ENCODE measurements around the gene GOLGA8A. TPM values are rescaled to one million over a fixed set of nuclear protein-coding genes. Genes with fewer than 3 reads are reported as not detected.

The GOLGA8A gene
- total RNA-seq, 1 experiment from 2014 or later = 9.7 TPM

Other genes starting within 250 kb of the GOLGA8A start
- gene KATNBL1, start 227.7 kb downstream of the GOLGA8A start, total RNA-seq (2014; rRNA removed; shearing (Covaris generic)) = 44.6 and 53.3 TPM in 2 replicates
- 78.1 and 90.2 TPM in 2 replicates for gene EMC4, start 212.8 kb downstream of the GOLGA8A start, total RNA-seq (2014; rRNA removed; shearing (Covaris generic))
- 4.9 and 8.5 TPM in 2 replicates for gene SLC12A6, start 100.0 kb downstream of the GOLGA8A start, total RNA-seq (2014; rRNA removed; shearing (Covaris generic))
- 273 and 339 TPM in 2 replicates for gene NOP10, start 94.7 kb downstream of the GOLGA8A start, total RNA-seq (2014; rRNA removed; shearing (Covaris generic))
- 0.26 and 0.28 TPM in 2 replicates for gene NUTM1, start 94.5 kb downstream of the GOLGA8A start, total RNA-seq (2014; rRNA removed; shearing (Covaris generic))
- gene LPCAT4, start 70.6 kb downstream of the GOLGA8A start, total RNA-seq (2014; rRNA removed; shearing (Covaris generic)) = 49.2 and 57.5 TPM in 2 replicates
- 18.8 and 21.9 TPM in 2 replicates for gene GOLGA8B, start 145.8 kb upstream of the GOLGA8A start, total RNA-seq (2014; rRNA removed; shearing (Covaris generic))

All from H7 (cell line).